ENCODE measurements around the gene ABR. TPM values are rescaled to one million over a fixed set of nuclear protein-coding genes. Genes with fewer than 3 reads are reported as not detected.
"Not testable (repeated sequence)": the region's sequence is repeated elsewhere in the genome, so short reads cannot be mapped to it uniquely, and the experiment has no call there.

The ABR gene
- total RNA-seq, 1 donor from 2014 or later = 110 TPM

DNA sequence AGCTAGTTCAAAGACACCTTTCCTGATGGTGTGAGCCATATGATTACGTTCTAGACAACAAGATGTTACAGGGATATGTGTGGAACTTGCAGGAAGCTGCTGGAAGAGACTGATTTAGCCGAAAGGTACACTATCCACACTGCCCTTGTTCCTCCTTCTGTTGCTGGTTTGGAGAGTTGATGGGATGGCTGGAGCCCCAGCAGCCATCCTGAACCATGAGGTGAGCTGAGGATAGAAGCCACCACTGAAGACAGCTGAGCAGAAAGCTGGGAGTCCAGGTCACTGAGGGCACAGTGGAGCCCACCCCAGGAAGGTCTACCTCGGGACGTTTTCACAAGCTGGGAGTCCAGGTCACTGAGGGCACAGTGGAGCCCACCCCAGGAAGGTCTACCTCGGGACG lies 51.3 kb downstream of the ABR start:
- DNase-seq (ENCODE audit: low spot score); intact Hi-C loops (cut with DNase I); ATAC-seq: not testable (repeated sequence)

DNA sequence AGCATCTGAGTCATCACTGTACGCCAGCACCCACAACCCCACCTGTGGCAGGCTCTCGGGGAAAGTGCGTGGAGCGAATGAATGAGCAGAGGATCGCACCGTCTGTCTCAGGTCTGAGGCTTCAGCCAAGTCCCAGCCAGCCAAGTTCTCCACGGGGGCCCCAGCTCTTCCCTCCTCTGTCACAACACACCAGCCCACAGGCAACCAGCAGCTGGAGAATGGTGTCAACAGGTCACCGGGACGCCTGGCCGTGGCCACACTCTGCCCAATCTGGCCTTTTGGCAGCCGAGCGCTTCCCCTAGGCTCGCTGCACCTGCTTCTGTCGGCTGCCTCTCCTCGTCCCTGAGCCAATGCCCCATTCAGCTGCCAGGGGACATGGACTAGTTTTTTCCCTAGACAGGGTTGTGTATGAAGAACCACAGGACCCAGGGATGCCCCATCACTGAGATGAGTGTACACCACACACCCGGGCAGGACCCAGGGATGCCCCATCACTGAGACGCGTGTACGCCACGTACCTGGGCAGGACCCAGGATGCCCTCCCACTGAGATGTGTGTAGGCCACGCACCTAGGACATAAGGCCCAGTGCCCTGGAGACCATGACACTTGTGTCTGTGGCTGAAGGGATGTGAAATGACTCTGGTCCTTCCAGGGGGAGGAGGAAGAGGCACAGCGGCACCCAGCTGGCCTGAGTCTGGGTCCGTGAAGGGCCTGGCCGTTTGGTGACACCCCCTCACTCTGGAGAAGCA lies 52.8 kb downstream of the ABR start:
- DNase-seq (ENCODE audit: low spot score) = no peak
- no peak for ATAC-seq
- intact Hi-C loops (cut with DNase I) = no loop called here

DNA sequence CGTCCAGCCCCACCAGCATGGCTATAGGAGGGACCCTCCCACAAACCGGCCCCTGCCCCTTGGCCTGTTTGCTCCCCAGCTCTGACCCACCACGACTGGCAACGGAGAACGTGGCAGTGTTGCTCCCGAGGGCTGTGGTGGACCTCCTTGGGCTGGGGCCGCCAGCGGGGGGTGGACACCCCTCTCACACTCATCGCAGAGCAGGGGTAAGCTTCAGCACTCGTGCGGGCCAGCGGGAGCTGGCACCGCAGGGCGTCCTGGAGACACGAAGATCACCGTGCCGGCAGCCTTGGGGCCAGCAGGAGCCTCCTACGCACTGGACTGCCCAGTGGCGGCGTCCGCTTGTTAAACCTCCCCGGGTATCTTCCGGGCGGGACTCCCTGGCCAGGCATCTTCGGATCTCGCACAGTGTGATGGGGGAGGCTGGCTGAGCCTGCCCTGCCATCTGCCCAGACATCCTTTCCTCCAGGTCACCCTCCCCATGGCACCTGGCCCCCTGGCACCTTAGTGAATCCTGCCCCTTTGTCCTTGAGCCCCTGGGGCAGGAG lies 53.5 kb downstream of the ABR start:
- intact Hi-C loops (cut with DNase I) = no loop called here
- no peak for ATAC-seq

GRCh38 chr17:1125788-1126145 lies 54.0 kb downstream of the ABR start:
- DNase-seq (ENCODE audit: low spot score) = no peak
- intact Hi-C loops (cut with DNase I) = no loop called here
- ATAC-seq = no peak

More for the DNA sequence above, 53.5 kb downstream of the ABR start:
- DNase-seq (ENCODE audit: low spot score) = no peak

DNA sequence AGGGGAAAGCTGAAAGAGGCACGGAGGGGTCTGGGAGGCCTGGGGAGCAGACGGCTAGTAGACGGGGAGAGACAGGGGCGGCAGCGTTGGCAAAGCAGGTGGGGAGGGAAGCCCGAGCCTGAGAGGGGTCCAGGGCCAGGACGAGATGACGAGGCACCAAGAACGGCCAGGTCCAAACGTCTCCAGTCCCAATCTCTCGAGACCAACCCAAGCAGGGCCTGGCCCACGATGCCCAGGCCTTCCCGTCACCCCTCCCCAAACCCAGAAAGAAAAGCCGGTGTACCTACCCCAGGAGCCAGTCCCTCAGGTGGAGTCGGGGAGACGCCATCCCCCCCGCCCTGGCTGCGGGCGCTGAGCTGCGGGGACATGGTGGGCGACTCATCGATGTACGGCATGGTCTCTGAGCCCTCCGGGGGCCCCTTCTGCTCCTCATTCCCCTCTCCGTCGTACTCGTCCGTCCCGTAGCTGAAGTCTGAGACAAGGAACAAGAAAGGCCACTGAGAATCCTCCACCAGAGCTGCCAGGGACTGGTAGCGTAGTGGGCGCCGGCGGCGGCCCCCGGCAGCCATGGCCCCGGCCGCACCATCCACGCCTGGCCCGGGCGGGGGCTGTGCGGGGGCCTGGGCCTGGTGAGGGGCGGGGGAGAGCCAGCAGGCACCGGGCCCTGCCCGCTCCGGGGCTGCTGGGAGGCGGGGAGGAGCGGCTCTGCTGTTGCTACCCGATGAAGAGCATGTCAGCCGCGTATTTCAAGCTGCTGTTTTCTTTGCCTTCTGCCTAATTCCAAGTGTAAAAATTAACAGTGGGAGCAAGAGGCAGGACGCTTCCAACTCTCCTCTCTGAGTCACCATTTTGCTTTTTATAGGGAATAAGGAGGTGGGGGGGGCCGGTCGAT lies 54.6 kb downstream of the ABR start:
- DNase-seq (ENCODE audit: low spot score) (no peak), ATAC-seq (no peak)
- intact Hi-C loops (cut with DNase I) = loop anchor here (5.0 kb wide), 1 partner anchor 62 kb away; no protein-coding TSS in a partner anchor

- DNase-seq (ENCODE audit: low spot score) = no peak
- no peak for ATAC-seq
These were observed 55.7 kb downstream of the ABR start for GRCh38 chr17:1123921-1124715.

DNA sequence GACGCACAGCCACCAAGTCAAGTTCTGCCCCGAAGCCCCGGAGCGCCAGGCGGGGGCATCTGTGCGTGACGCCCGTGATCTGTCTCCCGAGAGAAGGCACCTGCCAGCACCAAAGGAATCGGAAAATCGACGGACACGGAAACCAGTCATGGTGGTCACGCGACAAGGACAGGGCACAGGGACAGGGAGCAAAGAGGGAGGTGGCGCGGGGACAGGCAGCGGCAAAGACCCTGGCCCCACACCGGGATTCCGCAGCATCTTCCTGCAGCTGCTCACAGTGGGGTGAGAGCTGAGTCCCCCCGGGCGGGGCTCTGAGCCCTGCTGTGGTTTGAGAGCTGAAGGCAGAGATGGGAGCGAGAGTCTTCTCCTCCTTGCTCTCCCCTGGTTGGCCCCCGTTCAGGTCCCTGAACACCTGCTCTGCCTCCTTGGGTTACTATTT lies 56.4 kb downstream of the ABR start:
- no peak for ATAC-seq
- intact Hi-C loops (cut with DNase I) = loop anchor here (5.0 kb wide), 1 partner anchor 64 kb away; no protein-coding TSS in a partner anchor

More at GRCh38 chr17:1123921-1124715, 55.7 kb downstream of the ABR start:
- intact Hi-C loops (cut with DNase I) = loop anchor here (5.0 kb wide), 1 partner anchor 63 kb away; no protein-coding TSS in a partner anchor

DNA sequence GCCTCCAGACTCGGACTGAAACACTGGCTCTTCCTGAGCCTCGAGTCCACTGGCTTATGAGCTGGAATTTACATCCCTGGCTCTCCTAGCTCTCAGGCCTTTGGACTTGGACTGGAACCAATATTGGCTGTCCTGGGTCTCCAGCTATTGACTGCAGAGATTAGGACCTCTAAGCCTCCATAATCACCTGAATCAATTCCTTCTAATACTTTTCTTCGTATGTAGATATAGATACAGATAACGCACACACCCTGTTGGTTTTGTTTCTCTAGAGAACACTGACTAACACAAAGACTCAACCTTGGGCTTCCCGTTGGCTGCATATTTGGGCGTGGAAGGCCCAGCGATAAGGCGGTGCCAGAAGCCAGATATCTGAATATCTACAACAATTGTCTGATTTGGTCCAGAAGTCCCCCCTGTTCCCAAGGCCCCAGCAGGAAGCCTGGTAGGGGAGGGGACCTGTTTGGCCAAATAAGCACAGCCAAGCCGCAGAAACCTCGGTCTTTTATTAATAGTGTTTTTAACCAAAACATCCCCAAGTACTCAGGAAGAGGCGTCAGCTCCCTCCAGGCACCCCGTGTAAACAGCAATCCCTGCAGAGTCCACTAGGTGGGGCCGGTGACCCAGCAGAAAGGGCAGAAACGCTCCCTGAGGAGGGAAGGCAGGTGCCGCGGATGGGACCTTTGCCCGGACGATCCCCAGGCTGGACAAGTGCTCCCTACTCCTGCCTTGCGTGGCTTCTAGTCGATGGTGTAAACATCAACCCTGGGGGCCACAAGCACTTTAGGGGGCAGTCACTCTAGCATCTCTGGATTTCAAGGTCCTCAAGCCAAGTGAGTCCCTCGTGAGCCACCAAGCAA lies 57.0 kb downstream of the ABR start:
- DNase-seq (ENCODE audit: low spot score) = peak; percentile 92
- peak; percentile 90 for ATAC-seq
- intact Hi-C loops (cut with DNase I) = loop anchor here (5.0 kb wide), 1 partner anchor 65 kb away; no protein-coding TSS in a partner anchor

More for the DNA sequence above, 56.4 kb downstream of the ABR start:
- DNase-seq (ENCODE audit: low spot score) = no peak

GRCh38 chr17:1121442-1121817 lies 58.4 kb downstream of the ABR start:
- DNase-seq (ENCODE audit: low spot score) = not testable (repeated sequence)

GRCh38 chr17:1120596-1121441 lies 59.0 kb downstream of the ABR start:
- DNase-seq (ENCODE audit: low spot score) (no peak), ATAC-seq (no peak)
- intact Hi-C loops (cut with DNase I) = loop anchor here (5.0 kb wide), 1 partner anchor 66 kb away; no protein-coding TSS in a partner anchor

More at GRCh38 chr17:1121442-1121817, 58.4 kb downstream of the ABR start:
- ATAC-seq = not testable (repeated sequence)
- intact Hi-C loops (cut with DNase I) = loop anchor here (5.0 kb wide), 1 partner anchor 66 kb away; no protein-coding TSS in a partner anchor

- no peak for DNase-seq (ENCODE audit: low spot score)
- intact Hi-C loops (cut with DNase I) = loop anchor here (5.0 kb wide), 1 partner anchor 67 kb away; no protein-coding TSS in a partner anchor
- ATAC-seq = no peak
These were observed 59.9 kb downstream of the ABR start for GRCh38 chr17:1119924-1120323.

GRCh38 chr17:1116602-1117001 lies 63.2 kb downstream of the ABR start:
- intact Hi-C loops (cut with DNase I) = no loop called here
- ATAC-seq = no peak

GRCh38 chr17:1112875-1113274 lies 66.9 kb downstream of the ABR start:
- ATAC-seq = no peak
- DNase-seq (ENCODE audit: low spot score) = no peak
- intact Hi-C loops (cut with DNase I) = no loop called here

More at GRCh38 chr17:1116602-1117001, 63.2 kb downstream of the ABR start:
- no peak for DNase-seq (ENCODE audit: low spot score)

GRCh38 chr17:1111599-1112443 lies 68.0 kb downstream of the ABR start:
- intact Hi-C loops (cut with DNase I) = no loop called here
- DNase-seq (ENCODE audit: low spot score) = no peak
- ATAC-seq = peak; percentile 2

DNA sequence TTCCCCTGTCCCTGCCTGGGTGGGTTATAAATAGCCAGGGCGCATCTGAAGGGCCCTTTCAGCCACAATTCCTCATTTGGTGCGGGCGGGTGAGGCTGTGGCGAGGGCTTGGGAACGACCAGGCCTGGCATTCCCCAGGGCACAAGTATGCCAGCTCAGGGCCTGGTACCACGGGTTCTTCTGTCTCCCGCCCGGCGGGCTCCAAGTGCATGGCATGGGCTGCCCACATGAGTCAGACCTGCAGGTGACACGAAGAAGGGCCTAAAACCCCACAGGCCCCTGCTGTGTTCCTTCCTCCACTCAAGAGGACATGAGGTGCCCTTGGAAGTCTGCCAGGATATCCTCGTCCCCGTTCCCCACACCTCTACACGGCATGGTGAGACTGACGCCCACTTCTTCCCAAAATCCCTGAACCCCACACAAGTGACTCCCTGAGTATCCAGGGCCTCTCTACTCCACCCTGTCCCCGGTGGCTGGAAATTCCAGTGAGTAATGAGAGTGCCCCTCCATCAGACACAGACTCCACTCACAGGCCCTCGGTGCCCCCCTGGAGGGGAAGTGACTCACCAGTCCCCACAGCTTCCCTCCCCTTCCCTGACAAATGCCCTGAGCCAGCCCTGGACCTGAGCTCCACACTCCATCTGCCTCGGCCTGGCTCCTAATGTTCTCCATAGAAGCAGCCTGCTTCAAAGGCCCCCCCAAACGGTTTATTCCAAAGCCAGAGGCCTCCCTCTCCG lies 68.8 kb downstream of the ABR start:
- DNase-seq (ENCODE audit: low spot score) (no peak), ATAC-seq (peak; percentile 18)
- intact Hi-C loops (cut with DNase I) = no loop called here

Measured in sciatic nerve (tissue), 2 donors.